ENCODE data around the gene ZNF292. TPM values are rescaled to one million over a fixed set of nuclear protein-coding genes. Genes with fewer than 3 reads are reported as not detected.

ZNF292 gene
- total RNA-seq, 1 experiment from 2014 or later = 32.2 TPM

GRCh38 chr6:87122477-87122876, 32.9 kb upstream of the ZNF292 start:
- H3K9me3 Mint-ChIP-seq (ENCODE audit: unreplicated experiment) = no peaks in the 10 kb centered on the region
- no peak overlapping the region for H3K27ac Mint-ChIP-seq (ENCODE audit: unreplicated experiment)
- no peak for TF ChIP-seq CTCF (IDR thresholded peaks at IDR 0.05; ENCODE audit: insufficient read depth in 1 of 2, low read depth in 1 of 2, low read length in 1 of 2, severe bottlenecking in 1 of 2, unreplicated experiment in 1 of 2)
- H3K4me3 Mint-ChIP-seq (ENCODE audit: unreplicated experiment) = no peak overlapping the region
- Histone ChIP-seq H3K4me1 (no peaks in the 10 kb centered on the region), H3K27me3 (replicated peaks; ENCODE audit: control insufficient read depth, insufficient read depth, low read length) (no peaks in the 10 kb centered on the region), H3K9me3 (no peaks in the 10 kb centered on the region), H3K36me3 (ENCODE audit: control insufficient read depth, insufficient read depth, low read length) (no peaks in the 10 kb centered on the region), H3K4me3 (ENCODE audit: low read depth, low read length) (no peak overlapping the region)
- DNase-seq = no peak
- BruUV-seq (replicated peaks) = no TSS peak
- no peaks in the 10 kb centered on the region for H3K36me3 Mint-ChIP-seq (ENCODE audit: insufficient read depth, unreplicated experiment)
- H3K4me1 Mint-ChIP-seq (ENCODE audit: low read depth, unreplicated experiment) = no peaks in the 10 kb centered on the region
- CTCF ChIA-PET = no interaction called here
- no peaks in the 10 kb centered on the region for H3K27me3 Mint-ChIP-seq (ENCODE audit: insufficient read depth, unreplicated experiment)
- POLR2A ChIA-PET = no interaction called here
- intact Hi-C loops (cut with micrococcal nuclease; ENCODE audit: unreplicated experiment) = no loop called here

GRCh38 chr6:87124074-87124473, 31.3 kb upstream of the ZNF292 start:
- Histone ChIP-seq H3K9me3 (no peaks in the 10 kb centered on the region), H3K27me3 (replicated peaks; ENCODE audit: control insufficient read depth, insufficient read depth, low read length) (no peaks in the 10 kb centered on the region), H3K4me3 (ENCODE audit: low read depth, low read length) (no peak overlapping the region), H3K4me1 (no peaks in the 10 kb centered on the region), H3K36me3 (ENCODE audit: control insufficient read depth, insufficient read depth, low read length) (no peaks in the 10 kb centered on the region)
- TF ChIP-seq CTCF (IDR thresholded peaks at IDR 0.05; ENCODE audit: insufficient read depth in 1 of 2, low read depth in 1 of 2, low read length in 1 of 2, severe bottlenecking in 1 of 2, unreplicated experiment in 1 of 2) = no peak
- Mint-ChIP-seq H3K27ac (ENCODE audit: unreplicated experiment) (no peak overlapping the region), H3K36me3 (ENCODE audit: insufficient read depth, unreplicated experiment) (no peaks in the 10 kb centered on the region), H3K4me1 (ENCODE audit: low read depth, unreplicated experiment) (no peaks in the 10 kb centered on the region), H3K4me3 (ENCODE audit: unreplicated experiment) (no peak overlapping the region), H3K9me3 (ENCODE audit: unreplicated experiment) (no peaks in the 10 kb centered on the region), H3K27me3 (ENCODE audit: insufficient read depth, unreplicated experiment) (no peaks in the 10 kb centered on the region)
- CTCF ChIA-PET = no interaction called here
- no TSS peak for BruUV-seq (replicated peaks)
- no peak for DNase-seq
- POLR2A ChIA-PET = no interaction called here
- intact Hi-C loops (cut with micrococcal nuclease; ENCODE audit: unreplicated experiment) = no loop called here

- Mint-ChIP-seq H3K27me3 (ENCODE audit: insufficient read depth, unreplicated experiment) (no peaks in the 10 kb centered on the region), H3K9me3 (ENCODE audit: unreplicated experiment) (no peaks in the 10 kb centered on the region), H3K27ac (ENCODE audit: unreplicated experiment) (no peak overlapping the region), H3K36me3 (ENCODE audit: insufficient read depth, unreplicated experiment) (no peaks in the 10 kb centered on the region), H3K4me3 (ENCODE audit: unreplicated experiment) (no peak overlapping the region), H3K4me1 (ENCODE audit: low read depth, unreplicated experiment) (no peaks in the 10 kb centered on the region)
- Histone ChIP-seq H3K36me3 (ENCODE audit: control insufficient read depth, insufficient read depth, low read length) (no peaks in the 10 kb centered on the region), H3K4me3 (ENCODE audit: low read depth, low read length) (no peak overlapping the region), H3K9me3 (no peaks in the 10 kb centered on the region), H3K4me1 (no peaks in the 10 kb centered on the region), H3K27me3 (replicated peaks; ENCODE audit: control insufficient read depth, insufficient read depth, low read length) (no peaks in the 10 kb centered on the region)
- DNase-seq = no peak
- CTCF ChIA-PET = no interaction called here
- no peak for TF ChIP-seq CTCF (IDR thresholded peaks at IDR 0.05; ENCODE audit: insufficient read depth in 1 of 2, low read depth in 1 of 2, low read length in 1 of 2, severe bottlenecking in 1 of 2, unreplicated experiment in 1 of 2)
- POLR2A ChIA-PET = no interaction called here
- BruUV-seq (replicated peaks) = no TSS peak
- intact Hi-C loops (cut with micrococcal nuclease; ENCODE audit: unreplicated experiment) = no loop called here
Measured at GRCh38 chr6:87126501-87126900, 28.9 kb upstream of the ZNF292 start.
